Measurements from ENCODE around the gene TOMM70.
A peak's percentile ranks its signal among the peaks of the same experiment; 100 is the strongest.

TOMM70 gene

DNA sequence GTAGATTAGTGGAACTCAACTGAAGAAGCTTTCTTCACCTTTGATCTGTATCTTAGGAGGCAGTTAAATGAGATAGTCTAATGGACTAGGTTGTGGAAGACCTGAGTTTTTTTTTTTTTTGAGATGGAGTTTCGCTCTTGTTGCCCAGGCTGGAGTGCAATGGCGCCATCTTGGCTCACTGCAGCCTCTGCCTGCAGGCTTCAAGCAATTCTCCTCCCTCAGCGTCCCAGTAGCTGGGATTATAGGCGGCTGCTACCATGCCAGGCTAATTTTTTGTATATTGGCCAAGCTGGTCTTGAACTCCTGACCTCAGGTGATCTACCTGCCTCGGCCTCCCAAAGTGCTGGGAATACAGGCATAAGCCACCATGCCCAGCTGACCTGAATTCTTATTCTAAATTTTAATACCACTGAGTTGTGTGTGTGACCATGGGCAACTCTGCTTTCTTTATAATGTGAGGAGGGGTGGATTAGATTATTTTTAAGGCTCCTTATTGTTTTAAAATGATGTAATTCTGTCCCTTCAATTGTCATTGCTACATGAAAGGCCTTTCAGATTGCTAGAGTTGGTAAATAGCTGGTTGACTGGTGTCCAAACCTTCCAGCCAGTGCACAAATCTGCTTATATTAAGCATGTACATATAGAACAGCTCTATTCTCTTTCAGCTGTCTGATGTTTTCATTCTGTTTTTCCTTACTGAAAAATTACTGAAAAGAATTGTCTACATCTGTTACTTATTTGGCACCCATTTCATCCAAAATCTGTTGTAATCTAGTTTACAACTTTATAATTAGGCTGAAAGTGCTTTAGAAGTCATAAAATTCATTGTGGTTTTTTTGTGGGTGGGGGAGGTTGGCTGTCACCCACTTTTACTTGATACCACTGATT, 2.7 kb upstream of the TOMM70 start:
- H3K27ac ChIP-seq = peak overlapping the region; percentile 92
- H3K9me3 ChIP-seq (ENCODE audit: low read depth, low read length) = no peaks in the 10 kb centered on the region
- H3K9ac ChIP-seq (ENCODE audit: insufficient read length) = no peak overlapping the region
- peak; percentile 30 for DNase-seq (ENCODE audit: low read depth, low spot score)
- TF ChIP-seq POLR2AphosphoS5 (IDR thresholded peaks at IDR 0.05; ENCODE audit: borderline replicate concordance, low read depth, low read length) (peak; percentile 63; the same call in 1 of the 2 replicates), EZH2 (IDR thresholded peaks at IDR 0.05) (no peak)
- no peaks in the 10 kb centered on the region for H3K36me3 ChIP-seq (ENCODE audit: insufficient read depth, low read length)
- peak overlapping the region; percentile 83 for H3K4me3 ChIP-seq

DNA sequence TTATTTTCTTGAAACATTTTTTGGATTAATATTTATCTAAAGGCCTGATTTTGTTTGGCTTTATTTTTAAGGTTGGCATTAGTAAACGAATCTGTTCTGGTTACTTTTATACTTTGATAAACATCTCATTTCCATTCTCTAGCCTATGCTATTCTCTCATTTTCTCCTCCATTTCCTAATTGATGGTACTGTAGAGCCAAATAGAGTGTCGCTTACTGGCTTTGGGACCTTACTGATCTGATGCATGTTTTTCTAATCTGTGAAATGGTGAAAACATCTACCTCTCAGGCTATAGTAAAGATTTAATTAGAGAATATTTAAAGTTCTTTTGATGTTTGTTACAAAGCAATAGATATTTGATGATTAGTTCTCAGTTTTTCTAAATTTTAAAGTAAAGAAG, 2.0 kb upstream of the TOMM70 start:
- Histone ChIP-seq H3K4me3 (peak overlapping the region; percentile 83), H3K36me3 (ENCODE audit: insufficient read depth, low read length) (0 out of 2 replicates have a peak, but pooled peaks cover under 1% of the 10 kb centered on the region), H3K9ac (ENCODE audit: insufficient read length) (peak overlapping the region; percentile 77), H3K27ac (peak overlapping the region; percentile 92), H3K9me3 (ENCODE audit: low read depth, low read length) (no peaks in the 10 kb centered on the region)
- no peak for DNase-seq (ENCODE audit: low read depth, low spot score)
- TF ChIP-seq EZH2 (IDR thresholded peaks at IDR 0.05) = no peak
- no peak for TF ChIP-seq POLR2AphosphoS5 (IDR thresholded peaks at IDR 0.05; ENCODE audit: borderline replicate concordance, low read depth, low read length)

DNA sequence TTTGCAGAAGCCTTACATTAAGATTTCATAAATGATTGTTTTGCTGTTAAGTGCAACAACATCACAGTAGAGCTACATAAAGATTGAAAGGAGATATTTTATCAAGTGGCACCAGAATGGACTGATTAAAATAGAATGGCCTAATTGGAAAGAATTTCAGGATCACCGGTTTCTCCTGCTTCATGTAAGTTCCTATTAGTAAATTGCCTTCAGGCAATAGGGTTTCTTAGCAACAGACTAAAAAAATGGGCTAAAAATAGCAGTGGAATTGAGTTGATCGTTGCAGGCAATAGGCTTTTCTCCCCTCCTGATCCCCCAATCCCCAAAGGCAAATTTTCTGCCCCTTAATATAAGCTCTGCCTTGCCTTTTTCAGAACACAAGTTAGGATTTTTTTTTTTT, 1.4 kb upstream of the TOMM70 start:
- TF ChIP-seq POLR2AphosphoS5 (IDR thresholded peaks at IDR 0.05; ENCODE audit: borderline replicate concordance, low read depth, low read length) (peak; percentile 42), EZH2 (IDR thresholded peaks at IDR 0.05) (no peak)
- Histone ChIP-seq H3K4me3 (peak overlapping the region; percentile 83), H3K36me3 (ENCODE audit: insufficient read depth, low read length) (0 out of 2 replicates have a peak, but pooled peaks cover 3% of the 10 kb centered on the region), H3K27ac (peak overlapping the region; percentile 92), H3K9me3 (ENCODE audit: low read depth, low read length) (no peaks in the 10 kb centered on the region), H3K9ac (ENCODE audit: insufficient read length) (peak overlapping the region; percentile 77)
- DNase-seq (ENCODE audit: low read depth, low spot score) = peak; percentile 87

DNA sequence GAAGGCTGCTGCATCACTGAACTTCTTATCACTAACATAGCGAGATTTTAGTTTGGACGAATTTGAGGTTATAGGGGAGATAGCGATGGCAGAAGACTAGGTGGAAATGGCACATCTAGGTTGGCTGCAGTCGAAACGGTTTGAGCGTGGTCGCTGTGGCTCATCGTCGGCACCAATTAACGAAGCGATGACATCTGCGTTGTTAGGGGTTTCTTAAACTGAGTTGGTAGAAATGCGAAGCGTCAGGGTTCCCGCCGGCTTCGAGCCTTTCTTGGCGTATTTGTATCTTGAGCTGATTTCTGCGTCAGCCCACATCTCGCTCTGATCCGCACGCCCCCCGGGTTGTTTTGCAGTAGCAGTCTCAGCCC, 769 bp upstream of the TOMM70 start:
- H3K9ac ChIP-seq (ENCODE audit: insufficient read length) = peak overlapping the region; percentile 77
- TF ChIP-seq FOXP2 (optimal IDR thresholded peaks at IDR 0.05; ENCODE audit: control extremely low read depth, extremely low read length, insufficient read depth) (no peak), EZH2 (IDR thresholded peaks at IDR 0.05) (no peak), POLR2AphosphoS5 (IDR thresholded peaks at IDR 0.05; ENCODE audit: borderline replicate concordance, low read depth, low read length) (no peak)
- H3K9me3 ChIP-seq (ENCODE audit: low read depth, low read length) = no peaks in the 10 kb centered on the region
- 0 out of 2 replicates have a peak, but pooled peaks cover 3% of the 10 kb centered on the region for H3K36me3 ChIP-seq (ENCODE audit: insufficient read depth, low read length)
- H3K27ac ChIP-seq = peak overlapping the region; percentile 92
- DNase-seq (ENCODE audit: low read depth, low spot score) = peak; percentile 48
- H3K4me3 ChIP-seq = peak overlapping the region; percentile 83

DNA sequence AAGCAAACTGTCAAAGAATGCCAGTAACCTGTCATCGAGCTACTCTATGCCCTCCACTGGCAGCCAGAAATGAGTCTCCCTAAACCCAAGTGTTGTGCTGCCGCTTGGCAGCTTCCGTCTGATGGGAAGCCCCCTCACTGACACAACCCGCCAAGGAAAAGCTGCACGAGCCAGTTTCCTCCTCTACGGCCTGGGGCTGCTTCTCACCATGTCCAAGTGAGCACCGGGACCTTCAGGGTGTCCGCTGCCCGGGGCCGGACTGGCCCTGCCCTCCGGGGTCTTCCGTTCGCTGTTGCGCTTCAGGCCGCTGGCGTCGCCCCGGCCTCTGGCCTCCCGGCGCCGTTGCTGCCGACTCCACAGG, 490 bp downstream of the TOMM70 start:
- TF ChIP-seq FOXP2 (optimal IDR thresholded peaks at IDR 0.05; ENCODE audit: control extremely low read depth, extremely low read length, insufficient read depth) = no peak
- TF ChIP-seq POLR2AphosphoS5 (IDR thresholded peaks at IDR 0.05; ENCODE audit: borderline replicate concordance, low read depth, low read length) = no peak
- TF ChIP-seq EZH2 (IDR thresholded peaks at IDR 0.05) = no peak
- Histone ChIP-seq H3K36me3 (ENCODE audit: insufficient read depth, low read length) (0 out of 2 replicates have a peak, but pooled peaks cover 3% of the 10 kb centered on the region), H3K4me3 (peak overlapping the region; percentile 83), H3K9me3 (ENCODE audit: low read depth, low read length) (no peaks in the 10 kb centered on the region), H3K27ac (no peak overlapping the region), H3K9ac (ENCODE audit: insufficient read length) (peak overlapping the region; percentile 77)
- no peak for DNase-seq (ENCODE audit: low read depth, low spot score)

DNA sequence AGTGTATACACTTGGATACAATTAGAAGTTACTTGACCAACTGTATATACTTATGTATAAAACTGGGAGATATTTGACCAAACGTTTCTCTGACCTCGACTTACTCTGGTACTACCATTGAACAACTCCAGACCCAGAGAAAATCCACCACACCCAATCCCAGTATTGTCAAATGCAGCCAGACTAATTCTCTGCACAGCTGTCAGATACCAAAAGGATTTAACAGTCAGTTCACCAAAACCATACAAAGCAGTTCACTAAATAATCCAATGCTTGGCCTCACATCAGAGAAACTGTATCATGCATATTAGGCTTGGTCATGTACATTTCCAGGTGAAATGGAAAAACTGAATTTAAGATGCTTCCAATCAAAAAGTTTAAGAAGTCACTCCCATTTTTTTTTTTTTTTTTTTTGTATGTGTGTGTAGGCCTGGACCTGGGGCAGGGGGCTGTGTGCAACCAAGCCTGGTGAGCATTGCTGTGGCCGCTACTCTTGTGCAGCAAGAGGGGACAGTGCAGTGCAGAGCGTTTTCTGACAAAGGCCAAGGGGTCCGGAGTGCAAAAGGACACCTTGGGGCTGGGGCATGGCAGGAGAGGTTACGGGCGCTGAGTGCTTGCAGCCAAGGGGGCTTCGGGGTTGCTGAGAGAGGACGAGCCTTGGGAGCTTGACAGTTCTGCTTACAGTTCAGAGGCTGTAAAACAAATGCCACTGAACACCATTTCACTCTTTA, 1.4 kb downstream of the TOMM70 start:
- H3K9ac ChIP-seq (ENCODE audit: insufficient read length) = peak overlapping the region; percentile 77
- no peaks in the 10 kb centered on the region for H3K9me3 ChIP-seq (ENCODE audit: low read depth, low read length)
- TF ChIP-seq FOXP2 (optimal IDR thresholded peaks at IDR 0.05; ENCODE audit: control extremely low read depth, extremely low read length, insufficient read depth) = no peak
- TF ChIP-seq POLR2AphosphoS5 (IDR thresholded peaks at IDR 0.05; ENCODE audit: borderline replicate concordance, low read depth, low read length) = no peak
- TF ChIP-seq EZH2 (IDR thresholded peaks at IDR 0.05) = no peak
- peak overlapping the region; percentile 83 for H3K4me3 ChIP-seq
- H3K36me3 ChIP-seq (ENCODE audit: insufficient read depth, low read length) = 0 out of 2 replicates have a peak, but pooled peaks cover 3% of the 10 kb centered on the region
- no peak for DNase-seq (ENCODE audit: low read depth, low spot score)
- no peak overlapping the region for H3K27ac ChIP-seq

DNA sequence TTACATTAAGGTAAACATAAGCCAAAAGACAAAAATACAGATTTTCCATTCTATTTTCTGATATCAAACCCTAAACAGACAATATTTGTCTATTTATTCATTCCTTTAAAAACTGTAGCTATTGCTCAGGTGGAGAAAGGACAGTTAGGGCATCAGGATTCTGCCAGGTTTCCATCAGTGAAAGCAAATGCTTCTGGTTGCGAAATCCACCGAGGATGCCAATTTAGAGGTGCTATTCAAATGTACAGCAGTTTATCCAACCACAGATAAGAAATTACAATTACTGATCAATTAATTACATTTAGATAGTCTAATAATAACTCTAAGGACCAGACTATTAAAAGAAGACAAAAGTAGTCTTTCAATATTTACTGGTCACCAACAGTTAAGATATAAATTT, 3.9 kb downstream of the TOMM70 start:
- Histone ChIP-seq H3K36me3 (ENCODE audit: insufficient read depth, low read length) (peaks cover 18% of the 10 kb centered on the region), H3K9ac (ENCODE audit: insufficient read length) (no peak overlapping the region), H3K4me3 (no peak overlapping the region), H3K9me3 (ENCODE audit: low read depth, low read length) (no peaks in the 10 kb centered on the region), H3K27ac (no peak overlapping the region)
- DNase-seq (ENCODE audit: low read depth, low spot score) = no peak
- TF ChIP-seq EZH2 (IDR thresholded peaks at IDR 0.05) (no peak), POLR2AphosphoS5 (IDR thresholded peaks at IDR 0.05; ENCODE audit: borderline replicate concordance, low read depth, low read length) (no peak), FOXP2 (optimal IDR thresholded peaks at IDR 0.05; ENCODE audit: control extremely low read depth, extremely low read length, insufficient read depth) (no peak)

DNA sequence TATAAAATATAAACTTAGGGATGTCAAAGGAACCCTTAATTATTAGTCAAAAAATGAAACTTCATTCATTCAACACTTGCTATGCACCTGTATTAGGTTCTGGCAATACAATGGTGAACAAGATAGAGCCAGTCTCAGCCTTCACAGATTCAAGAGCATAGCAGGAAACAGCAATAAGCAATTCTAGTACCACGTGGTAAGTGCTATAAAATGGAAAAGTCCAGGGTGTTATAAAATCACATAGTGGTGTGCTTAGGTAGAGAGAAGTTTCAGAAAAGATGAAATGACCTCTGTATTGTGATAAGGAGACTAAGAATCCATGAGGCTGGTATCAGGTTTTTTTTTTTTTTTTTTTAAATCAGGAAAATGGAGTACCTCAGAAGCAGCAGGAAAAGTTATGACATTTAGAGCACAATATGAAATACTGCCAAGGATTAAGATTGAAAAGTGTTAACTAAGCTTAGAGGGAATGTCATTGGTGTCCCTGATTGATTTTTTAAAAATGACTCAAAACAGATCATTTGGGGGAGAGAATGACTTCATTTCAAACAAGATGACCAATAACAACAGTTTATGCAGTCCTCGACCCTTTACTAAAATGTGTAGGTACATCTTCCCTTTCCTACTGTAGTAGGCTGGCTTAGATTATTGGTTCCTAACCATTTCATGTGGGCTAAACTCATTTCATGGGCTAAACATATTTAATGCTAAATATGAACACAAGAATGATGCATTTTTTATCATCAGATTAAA, 5.0 kb downstream of the TOMM70 start:
- no peak for DNase-seq (ENCODE audit: low read depth, low spot score)
- Histone ChIP-seq H3K4me3 (no peak overlapping the region), H3K36me3 (ENCODE audit: insufficient read depth, low read length) (peaks cover 18% of the 10 kb centered on the region), H3K9ac (ENCODE audit: insufficient read length) (no peak overlapping the region), H3K9me3 (ENCODE audit: low read depth, low read length) (no peaks in the 10 kb centered on the region), H3K27ac (no peak overlapping the region)
- no peak for TF ChIP-seq FOXP2 (optimal IDR thresholded peaks at IDR 0.05; ENCODE audit: control extremely low read depth, extremely low read length, insufficient read depth)
- TF ChIP-seq POLR2AphosphoS5 (IDR thresholded peaks at IDR 0.05; ENCODE audit: borderline replicate concordance, low read depth, low read length) = no peak
- TF ChIP-seq EZH2 (IDR thresholded peaks at IDR 0.05) = no peak
